ENCODE measurements around the gene SETMAR. TPM values are rescaled to one million over a fixed set of nuclear protein-coding genes. Genes with fewer than 3 reads are reported as not detected.
"Not testable (repeated sequence)": the region's sequence is repeated elsewhere in the genome, so short reads cannot be mapped to it uniquely, and the experiment has no call there.

SETMAR gene
- total RNA-seq, 1 donor from 2014 or later = 17.2 TPM

- intact Hi-C loops (cut with DNase I) = no loop called here
- no peak for DNase-seq (ENCODE audit: low spot score)
- ATAC-seq = no peak
Measured at GRCh38 chr3:4310971-4311370, 7.8 kb downstream of the SETMAR start.

- DNase-seq (ENCODE audit: low spot score) (no peak), ATAC-seq (no peak)
- intact Hi-C loops (cut with DNase I) = no loop called here
Measured at GRCh38 chr3:4311496-4311895, 8.3 kb downstream of the SETMAR start.

- ATAC-seq (no peak), DNase-seq (ENCODE audit: low spot score) (no peak)
- intact Hi-C loops (cut with DNase I) = no loop called here
Measured at GRCh38 chr3:4313606-4314293, 10.6 kb downstream of the SETMAR start.

- no peak for ATAC-seq
- DNase-seq (ENCODE audit: low spot score) = no peak
- intact Hi-C loops (cut with DNase I) = no loop called here
Measured at GRCh38 chr3:4314688-4315087, 11.5 kb downstream of the SETMAR start.

- intact Hi-C loops (cut with DNase I) = no loop called here
- DNase-seq (ENCODE audit: low spot score) (no peak), ATAC-seq (no peak)
Measured at GRCh38 chr3:4320096-4320911, 17.1 kb downstream of the SETMAR start.

- DNase-seq (ENCODE audit: low spot score) = no peak
- intact Hi-C loops (cut with DNase I) = no loop called here
- no peak for ATAC-seq
Measured at GRCh38 chr3:4321732-4322131, 18.6 kb downstream of the SETMAR start.

- intact Hi-C loops (cut with DNase I) = no loop called here
- no peak for DNase-seq (ENCODE audit: low spot score)
- ATAC-seq = no peak
Measured at GRCh38 chr3:4322635-4323034, 19.5 kb downstream of the SETMAR start.

GRCh38 chr3:4323246-4324027, 20.3 kb downstream of the SETMAR start:
- DNase-seq (ENCODE audit: low spot score) = no peak

GRCh38 chr3:4326868-4327267, 23.7 kb downstream of the SETMAR start:
- no peak for ATAC-seq

More at GRCh38 chr3:4323246-4324027, 20.3 kb downstream of the SETMAR start:
- intact Hi-C loops (cut with DNase I) = no loop called here
- no peak for ATAC-seq

GRCh38 chr3:4329806-4330205, 26.6 kb downstream of the SETMAR start:
- ATAC-seq; DNase-seq (ENCODE audit: low spot score); intact Hi-C loops (cut with DNase I): not testable (repeated sequence)

More at GRCh38 chr3:4326868-4327267, 23.7 kb downstream of the SETMAR start:
- DNase-seq (ENCODE audit: low spot score) = no peak
- intact Hi-C loops (cut with DNase I) = no loop called here

- no peak for ATAC-seq
- intact Hi-C loops (cut with DNase I) = no loop called here
- DNase-seq (ENCODE audit: low spot score) = no peak
Measured at GRCh38 chr3:4332111-4332510, 28.9 kb downstream of the SETMAR start.

GRCh38 chr3:4332574-4332973, 29.4 kb downstream of the SETMAR start:
- ATAC-seq (no peak), DNase-seq (ENCODE audit: low spot score) (no peak)
- intact Hi-C loops (cut with DNase I) = no loop called here

GRCh38 chr3:4332991-4333390, 29.8 kb downstream of the SETMAR start:
- intact Hi-C loops (cut with DNase I) = no loop called here
- no peak for DNase-seq (ENCODE audit: low spot score)
- ATAC-seq = no peak

- intact Hi-C loops (cut with DNase I) = no loop called here
- no peak for ATAC-seq
- no peak for DNase-seq (ENCODE audit: low spot score)
Measured at GRCh38 chr3:4334548-4334947, 31.4 kb downstream of the SETMAR start.

GRCh38 chr3:4335840-4336562, 32.8 kb downstream of the SETMAR start:
- DNase-seq (ENCODE audit: low spot score) = no peak
- intact Hi-C loops (cut with DNase I) = no loop called here
- no peak for ATAC-seq

- intact Hi-C loops (cut with DNase I) = no loop called here
- no peak for ATAC-seq
- DNase-seq (ENCODE audit: low spot score) = no peak
Measured at GRCh38 chr3:4336850-4337546, 33.8 kb downstream of the SETMAR start.

- intact Hi-C loops (cut with DNase I) = no loop called here
- no peak for DNase-seq (ENCODE audit: low spot score)
- no peak for ATAC-seq
Measured at GRCh38 chr3:4338751-4339150, 35.6 kb downstream of the SETMAR start.

- ATAC-seq = peak; percentile 7
- intact Hi-C loops (cut with DNase I) = no loop called here
- DNase-seq (ENCODE audit: low spot score) = no peak
Measured at GRCh38 chr3:4340077-4340410, 36.9 kb downstream of the SETMAR start.

All from sciatic nerve (tissue), 2 donors.